Measurements from ENCODE around the gene GALNS. TPM values are rescaled to one million over a fixed set of nuclear protein-coding genes. Genes with fewer than 3 reads are reported as not detected.

The GALNS gene
- total and polyA plus RNA-seq, 2 donors (not counting 1 experiment from before 2014, with no cell fraction given): 45.5 to 68.4 TPM

GRCh38 chr16:88864521-88864920, 7.8 kb upstream of the GALNS start:
- Mint-ChIP-seq H3K9me3 (ENCODE audit: insufficient read depth) (no peaks in the 10 kb centered on the region), H3K4me3 (no peak overlapping the region), H3K27ac (no peak overlapping the region), H3K27me3 (peaks cover 4% of the 10 kb centered on the region), H3K4me1 (peaks cover 2% of the 10 kb centered on the region)
- H3K27me3 ChIP-seq (replicated peaks in 1 of 4; ENCODE audit: control extremely low read depth in 1 of 4, control insufficient read depth in 3 of 4, insufficient read depth in 4 of 4, low read length in 3 of 4): peaks cover 0 to 16% (median 2%) of the 10 kb centered on the region in 4 experiments
- POLR2A ChIA-PET: interaction anchor here (0.6 kb wide), 1 partner anchor 269 kb away, joined by 3 read pairs; no protein-coding TSS in a partner anchor
- H3K27ac ChIP-seq (ENCODE audit: low read length in 2 of 2): no peak overlapping the region
- peaks cover 9% of the 10 kb centered on the region for H4K20me1 ChIP-seq (ENCODE audit: control insufficient read depth, insufficient read depth, low read length, poor library complexity, severe bottlenecking)
- DNase-seq (no peak), ATAC-seq (ENCODE audit: low read depth) (no peak)
- no peak overlapping the region for H2AFZ ChIP-seq (ENCODE audit: insufficient read depth, low read depth, low read length, poor library complexity, severe bottlenecking)
- peaks cover 19% of the 10 kb centered on the region for H3K79me2 ChIP-seq (ENCODE audit: control insufficient read depth, insufficient read depth, low read length)
- no peak overlapping the region for H3K9ac ChIP-seq (ENCODE audit: low read length)
- no peak overlapping the region for H3K4me3 ChIP-seq (ENCODE audit: control extremely low read depth in 1 of 5, extremely low read depth in 1 of 5, insufficient read depth in 1 of 5, low read depth in 2 of 5, low read length in 4 of 5)
- H3K4me1 ChIP-seq (ENCODE audit: control insufficient read depth in 2 of 2, insufficient read depth in 2 of 2, low read length in 2 of 2): no peaks in the 10 kb centered on the region
- H3K4me2 ChIP-seq (replicated peaks; ENCODE audit: low read depth, low read length, poor library complexity, severe bottlenecking): no peak overlapping the region
- CTCF ChIA-PET: interaction anchor here (1.5 kb wide), 1 partner anchor 127 kb away, joined by 6 read pairs; no protein-coding TSS in a partner anchor
- intact Hi-C loops (cut with micrococcal nuclease): no loop called here
- H3K36me3 ChIP-seq (replicated peaks in 1 of 2; ENCODE audit: control extremely low read depth in 1 of 2, control insufficient read depth in 1 of 2, extremely low read depth in 1 of 2, insufficient read depth in 2 of 2, low read length in 1 of 2): peaks cover 0 to 32% of the 10 kb centered on the region in 2 experiments
- no peaks in the 10 kb centered on the region for H3K9me3 ChIP-seq (ENCODE audit: control extremely low read depth in 1 of 3, control insufficient read depth in 2 of 3, insufficient read depth in 1 of 3, low read length in 2 of 3)
- WGBS (ENCODE audit: insufficient coverage): 89% methylated on average over 9 of the region's 18 CpGs
- no peak for TF ChIP-seq CTCF (IDR thresholded peaks at IDR 0.05)
- no peak for TF ChIP-seq EZH2 (IDR thresholded peaks at IDR 0.05; ENCODE audit: borderline replicate concordance, insufficient read depth, low read depth, low read length, poor library complexity, severe bottlenecking)

- H3K27me3 Mint-ChIP-seq: peaks cover 4% of the 10 kb centered on the region
- no peak overlapping the region for H3K4me3 Mint-ChIP-seq
- Histone ChIP-seq H2AFZ (ENCODE audit: insufficient read depth, low read depth, low read length, poor library complexity, severe bottlenecking) (no peak overlapping the region), H3K4me1 (ENCODE audit: control insufficient read depth in 2 of 2, insufficient read depth in 2 of 2, low read length in 2 of 2) (no peaks in the 10 kb centered on the region), H3K36me3 (replicated peaks in 1 of 2; ENCODE audit: control extremely low read depth in 1 of 2, control insufficient read depth in 1 of 2, extremely low read depth in 1 of 2, insufficient read depth in 2 of 2, low read length in 1 of 2) (peaks cover 0 to 35% of the 10 kb centered on the region in 2 experiments), H4K20me1 (ENCODE audit: control insufficient read depth, insufficient read depth, low read length, poor library complexity, severe bottlenecking) (peaks cover 9% of the 10 kb centered on the region), H3K9ac (ENCODE audit: low read length) (no peak overlapping the region), H3K4me2 (replicated peaks; ENCODE audit: low read depth, low read length, poor library complexity, severe bottlenecking) (no peak overlapping the region), H3K27ac (ENCODE audit: low read length in 2 of 2) (no peak overlapping the region), H3K79me2 (ENCODE audit: control insufficient read depth, insufficient read depth, low read length) (peaks cover 23% of the 10 kb centered on the region), H3K9me3 (ENCODE audit: control extremely low read depth in 1 of 3, control insufficient read depth in 2 of 3, insufficient read depth in 1 of 3, low read length in 2 of 3) (no peaks in the 10 kb centered on the region), H3K4me3 (ENCODE audit: control extremely low read depth in 1 of 5, extremely low read depth in 1 of 5, insufficient read depth in 1 of 5, low read depth in 2 of 5, low read length in 4 of 5) (no peak overlapping the region), H3K27me3 (replicated peaks in 1 of 4; ENCODE audit: control extremely low read depth in 1 of 4, control insufficient read depth in 3 of 4, insufficient read depth in 4 of 4, low read length in 3 of 4) (peaks cover 0 to 12% (median under 1%) of the 10 kb centered on the region in 4 experiments)
- WGBS (ENCODE audit: insufficient coverage): 90% methylated on average over 12 of the region's 15 CpGs
- TF ChIP-seq EZH2 (IDR thresholded peaks at IDR 0.05; ENCODE audit: borderline replicate concordance, insufficient read depth, low read depth, low read length, poor library complexity, severe bottlenecking): no peak
- no peak for TF ChIP-seq CTCF (IDR thresholded peaks at IDR 0.05)
- intact Hi-C loops (cut with micrococcal nuclease): no loop called here
- ChIA-PET CTCF (interaction anchor here (1.5 kb wide), 1 partner anchor 127 kb away, joined by 6 read pairs; no protein-coding TSS in a partner anchor), POLR2A (interaction anchor here (0.6 kb wide), 1 partner anchor 269 kb away, joined by 3 read pairs; no protein-coding TSS in a partner anchor)
- H3K9me3 Mint-ChIP-seq (ENCODE audit: insufficient read depth): no peaks in the 10 kb centered on the region
- DNase-seq (no peak), ATAC-seq (ENCODE audit: low read depth) (no peak)
- H3K27ac Mint-ChIP-seq: no peak overlapping the region
- peaks cover 2% of the 10 kb centered on the region for H3K4me1 Mint-ChIP-seq
Measured at GRCh38 chr16:88864099-88864498, 7.4 kb upstream of the GALNS start.

All from B cell (primary cell).